ENCODE results near the gene ALK.

ALK gene

DNA sequence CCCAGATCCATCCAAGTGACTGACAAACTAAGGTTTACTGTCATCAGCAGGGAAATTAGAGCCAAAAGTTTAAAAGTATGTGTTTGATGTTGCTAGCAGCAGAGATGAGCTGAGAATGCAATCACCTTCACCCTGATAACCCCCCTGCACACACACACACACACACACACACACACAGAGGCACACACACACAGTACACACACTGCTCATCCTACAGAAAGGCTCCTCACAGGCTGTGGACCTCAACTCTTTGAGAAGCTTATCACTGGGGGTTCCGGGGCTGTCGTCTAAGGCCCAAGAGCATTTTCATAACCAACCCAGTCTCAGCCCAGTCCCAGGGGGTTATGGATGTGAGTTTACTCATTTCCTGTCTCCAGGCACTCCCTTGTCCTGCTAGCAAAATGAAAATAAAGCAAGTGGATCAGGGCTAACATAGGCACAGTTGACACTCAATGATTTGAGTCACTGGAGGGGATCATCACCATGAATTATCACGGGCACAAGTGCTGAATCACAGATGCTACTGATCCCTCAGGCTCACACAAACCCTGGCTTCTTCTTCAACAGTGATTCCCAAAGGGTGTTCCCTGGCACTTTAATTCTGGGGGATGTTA lies 76.6 kb downstream of the ALK start:
- DNase-seq (ENCODE audit: low spot score), result no peak
- TF ChIP-seq, protein P1, sequence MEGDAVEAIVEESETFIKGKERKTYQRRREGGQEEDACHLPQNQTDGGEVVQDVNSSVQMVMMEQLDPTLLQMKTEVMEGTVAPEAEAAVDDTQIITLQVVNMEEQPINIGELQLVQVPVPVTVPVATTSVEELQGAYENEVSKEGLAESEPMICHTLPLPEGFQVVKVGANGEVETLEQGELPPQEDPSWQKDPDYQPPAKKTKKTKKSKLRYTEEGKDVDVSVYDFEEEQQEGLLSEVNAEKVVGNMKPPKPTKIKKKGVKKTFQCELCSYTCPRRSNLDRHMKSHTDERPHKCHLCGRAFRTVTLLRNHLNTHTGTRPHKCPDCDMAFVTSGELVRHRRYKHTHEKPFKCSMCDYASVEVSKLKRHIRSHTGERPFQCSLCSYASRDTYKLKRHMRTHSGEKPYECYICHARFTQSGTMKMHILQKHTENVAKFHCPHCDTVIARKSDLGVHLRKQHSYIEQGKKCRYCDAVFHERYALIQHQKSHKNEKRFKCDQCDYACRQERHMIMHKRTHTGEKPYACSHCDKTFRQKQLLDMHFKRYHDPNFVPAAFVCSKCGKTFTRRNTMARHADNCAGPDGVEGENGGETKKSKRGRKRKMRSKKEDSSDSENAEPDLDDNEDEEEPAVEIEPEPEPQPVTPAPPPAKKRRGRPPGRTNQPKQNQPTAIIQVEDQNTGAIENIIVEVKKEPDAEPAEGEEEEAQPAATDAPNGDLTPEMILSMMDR (IDR thresholded peaks at IDR 0.05; ENCODE audit: extremely low read depth, missing control alignments), result no peak

DNA sequence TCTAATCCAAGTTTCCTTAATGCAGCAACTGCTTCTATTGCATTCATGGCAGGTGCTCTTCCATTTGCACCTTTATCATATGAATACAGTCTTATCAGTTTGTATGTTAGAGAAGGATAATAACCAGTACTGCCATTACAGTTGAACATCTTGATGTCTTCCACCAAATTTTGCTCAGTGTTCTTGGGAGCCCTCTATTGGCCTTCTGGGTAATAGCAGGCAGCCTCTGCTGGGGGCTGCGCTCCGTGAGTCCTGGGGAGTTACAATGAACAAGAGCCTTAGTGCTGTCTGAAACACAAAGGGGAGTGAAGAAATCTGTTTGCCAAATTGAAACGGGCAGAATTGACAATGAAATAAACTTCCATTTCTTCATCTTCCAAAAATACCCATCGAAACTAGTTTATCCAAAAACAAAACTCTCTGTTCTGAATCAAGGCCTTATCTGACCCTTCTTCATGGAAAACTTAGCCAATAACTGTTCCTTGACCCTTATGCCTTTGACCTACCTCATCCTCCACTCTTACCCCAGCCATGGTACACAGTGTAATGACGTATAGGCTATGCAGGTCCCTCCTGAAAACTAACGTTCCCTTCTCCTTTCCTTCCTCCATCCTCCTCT lies 79.9 kb downstream of the ALK start:
- TF ChIP-seq, protein P1 (IDR thresholded peaks at IDR 0.05; ENCODE audit: extremely low read depth, missing control alignments), result peak; percentile 89
- peak; percentile 54 for DNase-seq (ENCODE audit: low spot score)

DNA sequence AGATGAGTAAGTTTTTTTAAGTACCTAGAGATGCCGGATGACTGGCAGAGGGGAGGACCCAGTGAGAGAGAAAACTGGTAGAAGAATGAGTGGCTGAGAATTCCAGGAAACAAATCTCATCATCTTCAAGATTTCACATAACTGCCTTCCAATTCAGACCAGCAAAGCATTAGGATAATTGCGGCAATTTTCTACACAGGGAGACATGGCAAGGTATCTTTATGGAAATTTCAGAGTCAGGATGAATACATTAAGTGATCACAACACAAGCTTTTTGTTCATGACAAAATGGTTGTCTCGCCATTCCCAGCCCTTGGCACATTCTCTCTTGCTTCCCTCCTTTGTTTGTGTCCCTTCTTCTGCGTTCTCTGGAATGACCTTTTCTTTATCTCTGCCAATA lies 82.1 kb downstream of the ALK start:
- TF ChIP-seq, protein P1 (IDR thresholded peaks at IDR 0.05; ENCODE audit: extremely low read depth, missing control alignments), result no peak
- DNase-seq (ENCODE audit: low spot score), result no peak

DNA sequence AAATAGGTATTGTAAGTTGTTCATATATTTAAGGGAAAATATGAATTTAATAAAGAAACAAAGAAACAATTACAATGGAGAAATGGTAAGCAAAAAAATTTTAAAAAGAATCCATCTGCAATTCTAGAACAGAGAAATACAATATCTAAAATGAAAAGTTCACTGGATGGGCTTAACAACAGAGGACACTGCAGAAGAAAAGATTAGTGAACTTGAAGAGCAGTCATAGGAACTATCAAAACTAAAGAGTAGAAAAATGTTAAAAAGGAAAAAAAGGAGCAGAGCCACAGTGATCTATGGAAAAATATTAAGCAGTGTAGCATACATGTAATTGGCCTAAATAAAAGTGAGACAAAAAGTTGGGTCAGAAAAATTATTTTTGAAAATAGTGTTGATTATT lies 83.5 kb downstream of the ALK start:
- no peak for DNase-seq (ENCODE audit: low spot score)
- TF ChIP-seq, protein P1 (IDR thresholded peaks at IDR 0.05; ENCODE audit: extremely low read depth, missing control alignments), result no peak

DNA sequence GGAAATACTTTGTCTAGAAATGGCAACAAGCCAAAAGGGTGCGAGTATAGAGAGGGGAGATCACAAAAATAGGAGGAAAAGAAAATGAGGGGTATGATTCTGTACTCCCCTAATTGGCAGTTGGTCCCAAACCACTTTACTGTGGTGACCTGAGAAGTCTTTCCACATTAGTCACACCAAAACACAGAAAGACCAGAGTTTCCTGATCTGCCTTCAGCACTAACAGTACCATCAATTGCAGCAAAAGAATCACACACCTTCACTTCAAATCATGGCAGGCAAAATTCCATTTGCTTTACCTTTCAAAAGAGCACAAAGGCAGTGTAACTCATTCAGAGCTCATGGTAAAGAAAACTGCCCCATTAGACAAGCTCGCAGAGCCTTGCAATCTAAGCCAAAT lies 86.8 kb downstream of the ALK start:
- no peak for DNase-seq (ENCODE audit: low spot score)
- TF ChIP-seq, protein P1 (IDR thresholded peaks at IDR 0.05; ENCODE audit: extremely low read depth, missing control alignments), result no peak

DNA sequence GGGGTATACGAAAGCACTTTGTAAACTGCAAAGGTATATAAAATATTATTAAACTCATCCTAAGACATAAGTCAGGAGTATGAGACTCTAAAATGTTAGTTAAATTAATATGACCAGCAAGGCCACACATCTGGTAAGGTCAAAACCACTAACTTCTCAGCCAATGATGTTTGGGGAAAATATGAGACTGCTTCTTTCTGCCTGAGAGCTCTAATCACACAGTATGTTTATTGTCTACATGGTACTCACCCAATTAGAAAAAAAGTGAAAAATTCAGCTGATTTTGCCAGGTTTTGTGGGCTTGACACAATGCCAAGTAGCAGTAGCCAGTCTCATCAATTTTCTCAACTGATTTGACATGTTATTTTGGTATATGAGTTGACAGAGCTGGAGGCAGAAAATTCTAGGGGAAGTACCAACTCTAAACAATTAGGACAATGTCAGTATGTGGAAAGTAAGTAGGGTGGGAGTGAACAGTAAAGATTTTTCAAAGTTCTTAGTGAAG lies 87.3 kb downstream of the ALK start:
- DNase-seq (ENCODE audit: low spot score), result no peak
- TF ChIP-seq, protein P1 (IDR thresholded peaks at IDR 0.05; ENCODE audit: extremely low read depth, missing control alignments), result no peak

DNA sequence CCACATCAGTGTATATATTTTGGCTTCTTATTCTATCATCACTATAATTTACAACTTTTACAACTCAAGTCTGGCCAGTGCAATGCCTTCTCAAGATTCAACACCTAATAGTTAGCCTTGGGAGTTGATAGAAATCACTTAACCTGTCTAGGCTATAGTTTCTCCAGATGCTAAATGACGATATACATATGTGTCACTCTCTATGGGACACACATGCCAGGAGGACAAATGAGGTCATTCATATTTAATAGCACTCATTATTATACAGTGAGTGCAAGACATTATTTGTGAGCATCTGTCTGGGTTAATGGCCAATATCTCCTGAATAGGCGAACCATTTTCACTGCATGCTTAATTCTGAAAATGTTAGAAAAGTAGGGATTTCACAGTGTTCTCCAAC lies 89.8 kb downstream of the ALK start:
- TF ChIP-seq, protein P1 (IDR thresholded peaks at IDR 0.05; ENCODE audit: extremely low read depth, missing control alignments), result no peak
- DNase-seq (ENCODE audit: low spot score), result no peak

All from GM20000 (cell line).